Erythroblast (primary cell): ENCODE data around the gene GP2.
"Not testable (repeated sequence)": the region's sequence is repeated elsewhere in the genome, so short reads cannot be mapped to it uniquely, and the experiment has no call there.

Experiments
- DNase-seq, 2 experiments: peaks; one replicate each; lab custom pipeline; 2025; lab: John Stamatoyannopoulos, UW
- GATA1 ChIP-seq: IDR thresholded peaks from 2 replicates; pipeline ENCODE4 v1.6.1; 2011; ENCODE audit warnings: low read depth, mild to moderate bottlenecking, control low read depth, low read length, moderate library complexity
- POLR2A ChIP-seq: IDR thresholded peaks from 2 replicates; pipeline ENCODE4 v1.6.1; 2011; ENCODE audit warnings: mild to moderate bottlenecking, low read length

Gene GP2

DNA sequence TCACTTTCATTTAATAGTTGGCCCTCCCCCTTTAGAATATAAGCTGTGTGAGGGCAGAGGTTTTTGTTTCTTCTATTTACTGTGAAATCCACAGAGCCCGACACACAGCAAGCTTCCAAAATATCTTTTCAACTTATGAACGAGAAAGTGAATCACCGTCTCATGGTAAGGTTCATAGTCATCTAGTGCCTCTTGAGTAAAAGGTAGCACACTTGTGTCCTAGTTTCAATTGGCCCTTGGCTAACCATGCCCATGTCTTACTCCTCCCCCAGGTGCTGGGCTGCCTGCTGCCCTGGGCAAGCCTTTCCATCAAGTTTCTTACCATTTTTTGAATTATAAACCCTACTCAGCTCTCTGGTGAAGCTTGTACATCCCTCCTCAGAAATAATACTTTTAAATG, 12.4 kb upstream of the GP2 start:
- DNase-seq: no peak
- TF ChIP-seq GATA1 (no peak), POLR2A (no peak)

DNA sequence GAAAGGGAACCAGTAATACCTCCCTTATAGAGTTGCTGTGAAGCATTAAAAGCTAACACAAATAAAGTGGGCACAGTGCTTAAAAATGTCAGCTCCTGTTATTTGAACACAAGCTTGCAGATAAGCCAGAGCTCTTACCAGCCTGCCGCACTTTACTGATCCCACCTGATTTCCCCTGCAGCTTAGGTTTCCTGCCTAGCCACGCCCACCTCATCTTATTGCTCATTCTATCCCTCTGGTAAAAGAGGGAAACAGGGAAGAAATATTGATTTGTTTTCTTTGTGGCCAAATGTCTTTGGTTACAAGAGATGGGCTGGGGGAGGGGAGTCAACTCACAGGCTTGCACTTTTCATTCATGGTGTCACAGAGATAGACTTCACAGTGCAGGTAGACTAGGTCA, 9.6 kb upstream of the GP2 start:
- DNase-seq: no peak
- no peak for TF ChIP-seq POLR2A
- no peak for TF ChIP-seq GATA1

DNA sequence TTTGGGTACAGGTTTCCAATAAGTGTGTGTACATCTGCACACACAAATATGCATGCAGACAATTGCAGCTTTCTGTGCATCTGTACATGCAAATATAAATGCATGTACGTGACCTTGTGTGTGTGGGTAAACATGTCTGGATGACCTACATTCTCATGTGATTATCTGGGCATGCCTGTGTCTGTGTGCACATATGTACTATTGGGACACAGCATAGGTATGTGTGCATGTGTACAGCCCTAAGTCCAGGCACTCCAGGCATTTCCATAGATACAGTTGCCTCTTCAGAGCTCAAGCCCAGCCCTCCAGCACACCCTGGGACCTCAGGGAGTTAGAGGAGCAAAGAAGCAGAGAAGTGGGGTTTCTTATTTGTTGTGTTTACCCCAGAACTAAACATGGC, 7.1 kb upstream of the GP2 start:
- TF ChIP-seq POLR2A: no peak
- no peak for TF ChIP-seq GATA1
- no peak for DNase-seq

DNA sequence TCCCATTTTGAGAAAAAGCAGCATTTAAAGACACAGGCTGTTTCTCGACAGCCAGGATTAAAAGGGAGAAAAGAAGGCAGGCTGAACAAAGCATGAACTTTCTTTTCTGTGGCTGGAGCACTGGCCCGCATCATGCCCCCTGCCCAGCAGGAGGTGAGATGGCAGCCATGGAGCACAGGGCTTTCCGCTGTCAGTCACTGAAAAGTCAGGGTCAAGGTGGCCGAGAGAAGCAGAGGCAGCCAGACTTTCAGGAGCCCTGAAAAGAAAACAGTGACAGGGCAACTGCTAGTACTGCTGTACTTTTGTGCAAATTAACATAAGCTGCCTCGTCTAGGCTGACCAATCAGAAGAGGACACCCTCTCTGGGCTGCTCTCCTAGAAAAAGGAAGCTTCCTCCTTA, 5.8 kb upstream of the GP2 start:
- no peak for TF ChIP-seq GATA1
- TF ChIP-seq POLR2A: no peak
- DNase-seq: no peak

DNA sequence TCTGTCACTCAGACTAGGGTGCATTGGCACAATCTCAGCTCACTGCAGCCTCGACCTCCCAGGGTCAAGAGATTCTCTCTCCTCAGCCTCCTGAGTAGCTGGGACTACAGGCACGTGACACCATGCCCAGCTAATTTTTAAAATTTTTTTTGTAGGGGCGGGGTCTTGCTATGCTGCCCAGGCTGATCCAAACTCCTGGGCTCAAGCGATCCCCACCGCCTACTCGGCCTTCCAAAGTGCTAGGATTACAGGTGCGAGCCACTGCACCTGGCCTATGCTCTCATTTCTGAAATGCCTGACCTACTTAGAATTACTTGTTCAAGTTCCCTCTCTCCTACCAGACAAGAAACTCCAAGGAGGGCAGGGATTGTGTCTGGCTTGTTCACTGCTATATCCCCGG, 5.1 kb upstream of the GP2 start:
- TF ChIP-seq GATA1: no peak
- no peak for TF ChIP-seq POLR2A
- DNase-seq: no peak

DNA sequence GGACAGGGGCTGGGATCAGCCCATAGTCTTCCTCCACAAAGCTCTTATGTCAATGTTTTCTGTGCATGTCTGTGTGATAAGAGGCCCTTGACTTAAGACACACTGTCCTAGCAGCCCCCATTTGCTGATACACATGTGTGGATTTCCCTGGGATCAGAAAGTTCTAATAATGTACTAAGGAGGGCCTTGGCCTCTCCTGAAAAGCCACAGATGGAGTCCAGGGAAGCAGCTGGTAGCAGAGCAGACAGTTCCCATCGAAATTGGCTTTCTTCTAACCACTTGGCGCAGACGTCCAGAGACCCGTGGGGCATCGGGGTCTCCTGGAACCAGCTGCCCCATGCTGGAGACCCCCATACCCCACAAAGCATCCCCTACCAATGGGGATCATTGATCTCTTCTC, 4.3 kb upstream of the GP2 start:
- no peak for TF ChIP-seq POLR2A
- no peak for TF ChIP-seq GATA1
- DNase-seq: no peak

DNA sequence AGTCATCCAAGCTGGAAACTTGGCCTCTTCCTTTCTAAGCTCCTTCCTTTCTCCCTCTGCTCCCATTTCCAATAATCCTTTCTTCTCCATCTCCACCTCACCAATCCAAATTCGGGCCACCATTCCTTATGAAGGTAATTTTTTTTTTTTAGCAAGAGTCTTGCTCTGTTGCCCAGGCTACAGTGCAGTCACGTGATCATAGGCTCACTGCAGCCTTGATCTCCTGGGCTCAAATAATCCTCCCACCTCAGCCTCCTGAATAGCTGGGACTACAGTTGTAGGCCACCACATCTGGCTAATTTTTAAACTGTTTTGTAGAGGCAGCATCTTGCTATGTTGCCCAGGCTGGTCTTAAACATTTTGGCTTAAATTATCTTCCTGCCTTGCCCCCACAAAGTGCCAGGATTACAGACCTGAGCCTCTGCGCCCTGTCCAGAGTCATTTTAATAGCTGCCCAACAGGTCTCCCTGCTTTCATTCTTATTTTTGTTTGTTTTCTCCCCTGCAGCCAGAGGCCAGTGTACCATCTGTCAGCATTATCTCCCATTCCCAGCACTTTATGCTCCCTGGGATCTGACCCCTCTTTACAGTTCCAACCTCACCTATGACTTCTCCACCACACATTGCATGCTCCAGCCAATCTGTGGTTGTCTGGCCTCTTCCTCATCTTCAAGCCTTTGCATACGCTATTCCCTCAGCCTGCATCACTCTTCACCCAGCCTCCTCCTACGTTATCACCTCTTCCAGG, 2.3 kb upstream of the GP2 start:
- no peak for TF ChIP-seq POLR2A
- TF ChIP-seq GATA1: no peak
- no peak for DNase-seq

DNA sequence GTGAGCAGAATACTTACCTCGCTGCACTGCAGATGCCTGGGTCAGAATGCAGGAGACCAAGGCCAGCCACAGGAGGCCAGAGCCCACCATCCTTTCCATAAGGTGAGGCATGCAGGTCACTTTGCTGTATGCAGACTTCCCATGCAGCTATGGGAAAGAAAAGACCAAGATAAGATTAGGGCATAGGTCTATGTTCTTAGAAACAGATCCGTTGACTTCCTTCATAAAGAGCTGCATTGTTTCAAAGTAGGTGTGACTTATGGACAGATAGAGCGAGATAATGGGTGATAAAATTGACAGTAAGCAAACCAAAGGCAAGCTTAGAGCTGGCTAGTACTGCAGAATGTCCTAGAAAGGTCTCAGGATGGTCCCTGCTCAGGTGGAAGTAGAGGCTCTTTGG, 992 bp downstream of the GP2 start:
- DNase-seq: no peak
- no peak for TF ChIP-seq GATA1
- no peak for TF ChIP-seq POLR2A

DNA sequence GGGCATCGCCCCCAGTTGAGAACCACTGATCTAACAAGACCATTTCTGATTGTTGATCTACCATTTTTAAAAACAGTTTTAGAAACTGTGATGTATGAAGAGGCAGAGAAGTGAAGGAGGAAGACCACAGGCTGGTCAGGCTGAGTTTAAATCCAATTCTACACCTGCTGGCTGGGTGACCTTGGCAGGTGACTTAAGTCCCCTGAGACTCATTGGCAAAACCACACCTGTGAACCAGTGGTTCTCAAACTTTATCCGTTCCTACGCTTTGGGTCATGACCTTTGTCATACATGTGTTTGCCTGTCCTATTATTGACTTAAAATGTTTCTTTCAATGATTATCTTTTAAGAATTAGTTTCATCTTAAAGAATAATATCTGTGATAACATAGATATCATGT, 2.3 kb downstream of the GP2 start:
- TF ChIP-seq POLR2A (no peak), GATA1 (no peak)
- no peak for DNase-seq

DNA sequence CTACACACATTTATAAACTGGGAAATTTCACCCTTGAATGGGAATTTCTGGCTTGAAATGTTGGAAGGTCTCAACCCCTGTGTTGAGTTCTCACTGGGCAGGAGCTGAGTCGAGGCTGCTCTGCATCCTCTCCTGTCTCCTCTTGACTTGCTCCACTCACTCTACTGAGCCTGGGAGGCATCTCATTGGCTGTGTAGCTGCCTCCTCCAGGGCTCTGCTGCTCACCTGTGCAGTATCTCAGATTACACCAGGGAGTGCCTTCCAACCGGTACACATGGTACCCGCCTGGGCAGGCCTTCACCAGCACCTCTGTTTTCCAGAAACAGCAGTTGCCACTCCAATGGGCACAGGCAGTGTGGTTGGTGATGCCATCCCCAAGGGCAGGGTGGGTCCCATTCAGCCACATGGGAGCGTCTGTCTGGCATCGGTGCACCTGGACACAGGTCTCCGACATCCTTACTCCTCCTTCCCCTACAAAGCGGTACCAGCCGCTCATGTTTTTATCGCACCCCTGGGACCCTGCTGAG, 3.7 kb downstream of the GP2 start:
- no peak for DNase-seq
- TF ChIP-seq GATA1: no peak
- TF ChIP-seq POLR2A: no peak

DNA sequence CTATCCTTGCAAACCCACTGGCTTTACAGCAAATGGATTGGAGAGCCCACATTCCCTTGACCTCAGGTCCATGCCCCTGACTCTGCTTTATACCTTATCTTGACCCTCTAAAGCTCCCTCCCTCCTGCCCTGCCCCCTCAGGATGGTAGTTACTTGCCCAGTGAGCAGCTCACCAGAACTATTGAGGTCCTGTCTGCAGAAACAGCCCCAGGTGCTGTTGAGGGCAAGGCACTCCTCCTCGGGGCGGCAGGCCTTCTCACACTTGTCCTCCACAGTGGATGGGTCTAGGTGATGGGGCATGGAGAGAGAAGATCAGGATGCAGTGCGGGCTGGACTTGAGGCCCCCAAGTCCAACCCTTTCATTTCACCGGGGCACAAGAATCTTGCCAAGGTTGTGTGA, 4.6 kb downstream of the GP2 start:
- no peak for DNase-seq
- no peak for TF ChIP-seq GATA1
- TF ChIP-seq POLR2A: no peak

DNA sequence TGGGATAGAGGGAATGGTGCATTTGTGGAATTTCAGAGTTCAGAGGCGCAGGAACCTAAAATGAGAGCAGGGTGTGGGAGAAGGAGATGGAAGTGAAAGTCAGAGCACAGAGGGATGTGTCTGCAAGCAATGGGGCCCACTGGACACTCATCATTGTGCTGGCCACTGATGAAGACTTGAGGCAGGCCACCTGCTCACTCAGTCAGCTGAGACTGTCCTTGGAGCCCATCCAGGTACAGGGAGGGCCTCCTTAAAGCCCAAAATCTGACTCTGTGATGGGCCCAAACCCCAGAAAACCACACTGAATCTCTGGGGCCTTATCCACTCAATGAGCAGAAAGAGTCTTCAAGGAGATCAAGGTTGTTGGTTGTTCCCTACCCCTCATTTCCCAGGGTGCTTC, 5.6 kb downstream of the GP2 start:
- DNase-seq: no peak
- no peak for TF ChIP-seq POLR2A
- no peak for TF ChIP-seq GATA1

DNA sequence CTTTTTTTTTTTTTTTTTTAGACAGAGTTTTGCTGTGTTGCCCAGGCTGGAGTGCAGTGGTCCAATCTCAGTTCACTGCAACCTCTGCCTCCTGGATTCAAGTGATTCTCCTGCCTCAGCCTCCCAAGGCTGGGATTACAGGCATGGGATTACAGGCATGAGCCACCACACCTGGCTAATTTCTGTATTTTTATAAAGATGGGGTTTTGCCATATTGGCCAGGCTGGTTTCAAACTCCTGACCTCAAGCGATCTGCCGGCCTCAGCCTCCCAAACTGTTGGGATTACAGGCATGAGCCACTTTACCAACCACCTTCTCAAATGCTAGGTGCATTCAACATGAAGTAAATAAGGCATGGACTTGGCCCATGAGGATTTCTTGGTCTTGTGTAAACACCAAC, 6.3 kb downstream of the GP2 start:
- DNase-seq: not testable (repeated sequence)

DNA sequence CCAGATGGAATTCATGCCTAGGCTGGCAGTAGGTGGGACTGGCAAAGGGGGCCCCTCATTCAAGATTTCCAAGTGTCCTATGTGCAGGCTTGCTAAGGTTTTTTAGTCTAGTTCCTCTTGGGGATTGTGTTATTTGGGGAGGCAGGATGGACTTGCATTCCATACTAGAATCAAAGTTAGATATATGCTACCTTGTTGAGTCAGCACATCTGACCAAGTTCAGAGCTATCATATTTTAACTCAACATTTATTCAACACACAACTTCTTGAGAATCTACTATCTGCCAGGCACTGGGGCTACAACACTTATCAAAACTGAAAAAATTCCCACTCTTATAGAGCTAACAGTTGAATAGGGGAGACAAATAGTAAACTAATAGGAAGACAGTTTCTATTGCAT, 6.7 kb downstream of the GP2 start:
- DNase-seq: no peak
- no peak for TF ChIP-seq GATA1
- no peak for TF ChIP-seq POLR2A

DNA sequence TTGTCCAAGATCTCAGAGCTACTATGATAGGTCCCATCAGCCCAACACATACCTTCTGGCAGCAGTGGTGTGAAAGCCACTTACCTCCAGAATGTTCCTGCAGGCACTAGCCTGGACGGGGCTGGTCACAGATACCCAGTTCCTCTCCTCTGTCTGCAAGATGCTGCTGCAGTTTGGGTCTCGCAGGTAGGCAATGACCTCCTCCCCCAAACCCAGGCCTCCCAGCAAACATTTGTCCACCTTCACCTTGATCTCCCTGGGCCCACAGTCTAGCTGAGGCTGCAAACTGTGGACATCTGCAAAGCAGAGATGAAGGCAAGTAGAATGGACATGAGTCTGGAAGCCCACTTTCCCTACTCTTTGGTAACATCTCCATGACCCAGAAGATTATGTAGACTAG, 7.1 kb downstream of the GP2 start:
- TF ChIP-seq POLR2A (no peak), GATA1 (no peak)
- no peak for DNase-seq

DNA sequence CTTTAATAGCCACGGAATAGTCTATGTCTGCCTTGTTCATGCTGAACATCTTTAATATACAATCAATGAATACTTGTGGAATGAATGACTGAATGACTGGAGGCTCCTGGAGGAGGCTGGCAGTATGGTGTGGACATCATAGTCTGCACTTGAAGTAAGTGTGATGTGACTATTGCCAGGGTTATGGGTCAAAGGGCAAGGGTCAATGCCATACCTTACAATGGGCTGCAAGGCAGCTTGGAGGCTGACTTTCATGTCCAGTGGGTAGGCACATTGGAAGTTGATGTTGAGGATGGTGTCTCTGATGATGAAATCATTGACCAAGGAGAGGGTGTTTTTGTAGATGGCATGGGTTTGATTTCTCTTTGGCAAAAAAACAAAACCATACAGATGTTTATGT, 7.9 kb downstream of the GP2 start:
- no peak for DNase-seq
- TF ChIP-seq POLR2A (no peak), GATA1 (no peak)
